Activated CD8-positive, alpha-beta memory T cell treated with anti-CD3 and anti-CD28 coated beads for 24 hours (primary cell): ENCODE results near the gene SLC66A2.

Experiments used
- DNase-seq: peaks from one replicate; pipeline ENCODE4 v3.0.0-alpha.2; 2020

Gene SLC66A2

GRCh38 chr18:79917169-79917852 lies 34.1 kb downstream of the SLC66A2 start:
- peak; percentile 47 for DNase-seq

- DNase-seq, result no peak
These were observed 34.8 kb downstream of the SLC66A2 start for GRCh38 chr18:79916546-79917168.

- no peak for DNase-seq
These were observed 35.3 kb downstream of the SLC66A2 start for GRCh38 chr18:79916128-79916494.

- peak; percentile 46 for DNase-seq
These were observed 36.0 kb downstream of the SLC66A2 start for GRCh38 chr18:79915161-79916127.

GRCh38 chr18:79914614-79915160 lies 36.8 kb downstream of the SLC66A2 start:
- DNase-seq, result peak; percentile 53

- DNase-seq, result peak; percentile 52
These were observed 38.2 kb downstream of the SLC66A2 start for GRCh38 chr18:79912994-79913831.

GRCh38 chr18:79912409-79912991 lies 39.0 kb downstream of the SLC66A2 start:
- peak; percentile 71 for DNase-seq

GRCh38 chr18:79911344-79912270 lies 39.8 kb downstream of the SLC66A2 start:
- peak; percentile 42 for DNase-seq

GRCh38 chr18:79910563-79911343 lies 40.7 kb downstream of the SLC66A2 start:
- DNase-seq, result peak; percentile 33

- no peak for DNase-seq
These were observed 44.7 kb downstream of the SLC66A2 start for GRCh38 chr18:79906706-79907105.

GRCh38 chr18:79905993-79906392 lies 45.5 kb downstream of the SLC66A2 start:
- no peak for DNase-seq

GRCh38 chr18:79905389-79905911 lies 46.0 kb downstream of the SLC66A2 start:
- no peak for DNase-seq

GRCh38 chr18:79904357-79905147 lies 46.9 kb downstream of the SLC66A2 start:
- peak; percentile 40 for DNase-seq

- DNase-seq, result peak; percentile 46
These were observed 47.6 kb downstream of the SLC66A2 start for GRCh38 chr18:79903787-79904356.

- peak; percentile 49 for DNase-seq
These were observed 48.3 kb downstream of the SLC66A2 start for GRCh38 chr18:79903071-79903635.

GRCh38 chr18:79902640-79903039 lies 48.8 kb downstream of the SLC66A2 start:
- no peak for DNase-seq

- no peak for DNase-seq
These were observed 49.4 kb downstream of the SLC66A2 start for GRCh38 chr18:79902075-79902474.

- DNase-seq, result no peak
These were observed 49.8 kb downstream of the SLC66A2 start for GRCh38 chr18:79901665-79902064.
